ENCODE measurements around the gene RFFL.
"Not testable (repeated sequence)": the region's sequence is repeated elsewhere in the genome, so short reads cannot be mapped to it uniquely, and the experiment has no call there.

The RFFL gene

GRCh38 chr17:35095741-35096140 lies 32.2 kb upstream of the RFFL start:
- no peak for TF ChIP-seq CTCF (conservative IDR thresholded peaks at IDR 0.05)
- H3K27ac ChIP-seq, result no peak overlapping the region

DNA sequence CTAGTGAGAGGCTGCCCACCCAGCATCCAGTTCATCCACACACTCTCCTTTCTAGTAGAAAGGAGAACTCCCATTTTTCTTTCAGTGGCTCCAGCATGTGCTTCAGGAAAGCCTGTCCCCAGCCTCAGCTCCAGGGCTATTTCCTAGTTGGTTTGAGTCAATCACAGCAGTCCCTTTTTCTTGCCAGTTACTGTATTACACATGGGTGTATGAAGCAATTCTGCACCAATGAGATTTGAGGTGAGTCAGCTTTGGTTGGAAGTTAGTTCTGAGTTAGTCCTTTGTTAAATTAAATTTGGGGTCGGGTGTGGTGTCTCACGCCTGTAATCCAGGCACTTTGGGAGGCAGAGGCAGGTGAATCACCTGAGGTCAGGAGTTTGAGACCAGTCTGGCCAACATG lies 31.4 kb upstream of the RFFL start:
- TF ChIP-seq CTCF (conservative IDR thresholded peaks at IDR 0.05), result no peak
- H3K27ac ChIP-seq, result no peak overlapping the region

DNA sequence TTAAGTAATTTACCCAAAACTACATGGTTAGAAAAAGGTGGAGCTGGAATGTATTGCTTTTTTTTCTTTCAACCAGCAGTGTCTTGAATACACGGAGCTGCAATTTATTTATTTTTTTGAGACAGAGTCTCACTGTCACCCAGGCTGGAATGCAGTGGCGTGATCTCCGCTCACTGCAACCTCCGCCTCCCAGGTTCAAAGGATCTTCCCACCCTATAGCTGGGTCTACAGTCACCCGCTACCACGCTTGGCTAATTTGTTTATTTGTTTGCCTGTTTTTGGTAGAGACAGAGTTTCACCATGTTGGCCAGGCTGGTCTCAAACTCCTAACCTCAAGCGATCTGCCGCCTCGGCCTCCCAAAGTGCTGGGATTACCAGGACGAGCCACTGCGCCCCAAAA lies 27.2 kb upstream of the RFFL start:
- not testable (repeated sequence) for H3K27ac ChIP-seq

DNA sequence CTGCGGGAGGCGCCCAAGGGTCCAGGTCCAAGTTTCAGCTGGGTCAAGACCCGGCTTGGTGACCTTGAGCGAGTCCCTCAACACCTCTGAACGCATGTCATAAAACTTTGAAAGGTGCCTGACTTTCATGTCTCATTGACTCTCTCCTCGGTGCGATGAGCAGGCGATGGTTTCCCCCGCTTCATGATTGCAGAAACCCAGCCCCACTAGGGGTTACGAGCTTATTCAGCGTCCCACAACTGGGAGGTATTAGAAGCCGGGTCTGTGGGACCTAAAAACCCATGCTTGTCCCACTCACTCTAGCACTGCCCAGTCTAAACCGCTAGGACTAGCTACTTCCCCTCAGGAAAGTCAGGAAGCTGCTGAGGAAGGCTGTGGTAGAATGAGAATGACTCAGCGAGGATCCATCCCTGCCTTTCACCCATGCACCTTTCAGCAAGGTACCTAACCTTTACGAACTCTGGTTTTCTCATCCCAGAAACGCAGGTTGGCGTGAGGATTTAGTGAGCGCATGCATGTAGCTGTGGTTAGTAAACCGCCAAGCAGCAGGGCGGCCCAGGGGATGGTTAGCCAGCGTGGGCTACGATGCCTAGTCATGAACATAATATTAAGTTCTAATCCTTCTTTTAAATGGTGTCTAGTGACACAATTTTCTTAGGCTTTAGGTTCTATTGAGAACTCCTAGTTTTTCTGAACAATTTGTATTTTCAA lies 26.2 kb upstream of the RFFL start:
- TF ChIP-seq CTCF (conservative IDR thresholded peaks at IDR 0.05), result no peak; the same call in none of the 2 replicates
- H3K27ac ChIP-seq, result peak overlapping the region; percentile 96

DNA sequence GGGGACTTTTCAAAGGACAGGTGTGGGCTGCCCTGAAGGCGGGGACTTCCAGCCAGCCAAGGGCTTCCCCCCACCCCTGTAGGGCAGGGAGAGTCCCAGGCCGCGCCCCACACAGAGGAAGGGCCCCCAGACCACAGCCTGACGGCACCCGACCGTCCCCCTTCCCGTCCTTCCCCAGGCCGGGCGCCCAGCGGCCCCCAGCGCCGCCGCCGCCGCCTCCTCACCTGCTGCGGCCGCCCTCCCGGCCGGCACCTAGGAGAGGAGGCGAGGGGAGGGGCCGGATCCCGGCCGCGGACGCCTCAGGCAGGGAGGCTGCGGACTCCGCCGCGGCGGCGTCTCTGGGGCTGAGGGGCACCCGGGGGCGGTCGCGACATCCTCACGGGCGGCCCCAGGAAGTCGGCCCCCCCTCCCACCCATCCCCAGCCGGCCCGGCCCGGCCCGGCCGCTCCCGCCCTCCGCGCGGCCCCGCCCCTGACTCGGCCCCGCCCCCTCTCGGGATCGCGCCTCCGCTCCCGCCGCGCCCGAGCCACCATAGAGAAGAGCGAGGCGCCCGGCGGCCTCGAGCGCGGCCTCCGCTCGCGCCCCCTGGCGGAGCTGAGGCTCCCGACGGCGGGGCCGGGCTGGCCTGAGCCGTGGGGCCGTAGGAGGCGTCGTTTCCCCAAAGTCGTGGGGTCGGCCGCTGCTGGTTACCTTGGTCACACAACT lies 25.5 kb upstream of the RFFL start:
- TF ChIP-seq CTCF (conservative IDR thresholded peaks at IDR 0.05), result peak; percentile 99
- peak overlapping the region; percentile 96 for H3K27ac ChIP-seq

DNA sequence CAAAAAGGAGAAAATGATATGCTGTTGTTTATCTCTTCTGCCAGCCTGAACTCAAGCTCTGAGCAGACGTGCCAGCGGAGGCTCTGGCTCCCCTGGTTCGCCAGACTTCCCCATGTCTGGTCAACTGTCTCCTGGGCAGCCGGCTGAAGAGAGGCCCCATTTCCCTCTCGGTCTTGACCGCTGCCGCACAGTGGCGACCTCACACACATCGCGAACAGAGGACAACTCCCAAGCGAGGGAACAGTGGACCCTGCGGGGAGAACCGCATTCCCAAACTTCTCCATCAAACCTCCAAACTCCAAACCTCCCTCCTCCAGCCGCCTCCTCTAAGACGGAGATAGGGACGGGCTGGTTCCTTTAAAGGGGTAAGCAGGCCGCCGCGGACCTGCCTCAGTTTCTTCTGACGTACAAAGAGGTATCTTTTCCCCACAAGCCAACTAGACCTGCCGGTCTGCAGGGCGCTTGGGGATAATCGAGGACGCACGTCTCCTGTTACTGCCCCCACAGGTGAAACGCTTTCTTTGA lies 24.9 kb upstream of the RFFL start:
- peak overlapping the region; percentile 96 for H3K27ac ChIP-seq
- no peak for TF ChIP-seq CTCF (conservative IDR thresholded peaks at IDR 0.05)

- H3K27ac ChIP-seq, result peak overlapping the region; percentile 96
- no peak for TF ChIP-seq CTCF (conservative IDR thresholded peaks at IDR 0.05)
Measured at GRCh38 chr17:35087731-35088355, 24.3 kb upstream of the RFFL start.
